ENCODE data around the gene BLM.

The BLM gene

GRCh38 chr15:90801803-90802202 is 84.7 kb downstream of the BLM start:
- Histone ChIP-seq H3K27me3 (ENCODE audit: insufficient read depth, poor library complexity, severe bottlenecking) (no peaks in the 10 kb centered on the region), H3K4me1 (ENCODE audit: insufficient read depth, poor library complexity, severe bottlenecking) (no peaks in the 10 kb centered on the region), H3K4me3 (ENCODE audit: severe bottlenecking) (no peak overlapping the region), H3K36me3 (ENCODE audit: low read depth) (peaks cover 33% of the 10 kb centered on the region), H3K9me3 (ENCODE audit: severe bottlenecking) (no peaks in the 10 kb centered on the region), H3K27ac (ENCODE audit: poor library complexity, severe bottlenecking) (no peak overlapping the region)
- DNase-seq (ENCODE audit: low spot score) (peak; percentile 28), ATAC-seq (ENCODE audit: low read depth) (no peak)
- no peak for TF ChIP-seq CTCF (IDR thresholded peaks at IDR 0.05; ENCODE audit: poor library complexity, severe bottlenecking)

- H3K27ac ChIP-seq (ENCODE audit: poor library complexity, severe bottlenecking): no peak overlapping the region
- H3K27me3 ChIP-seq (ENCODE audit: insufficient read depth, poor library complexity, severe bottlenecking): no peaks in the 10 kb centered on the region
- no peaks in the 10 kb centered on the region for H3K9me3 ChIP-seq (ENCODE audit: severe bottlenecking)
- H3K4me1 ChIP-seq (ENCODE audit: insufficient read depth, poor library complexity, severe bottlenecking): no peaks in the 10 kb centered on the region
- DNase-seq (ENCODE audit: low spot score): peak; percentile 14
- TF ChIP-seq CTCF (IDR thresholded peaks at IDR 0.05; ENCODE audit: poor library complexity, severe bottlenecking): no peak
- H3K36me3 ChIP-seq (ENCODE audit: low read depth): peaks cover 65% of the 10 kb centered on the region
- ATAC-seq (ENCODE audit: low read depth): no peak
- H3K4me3 ChIP-seq (ENCODE audit: severe bottlenecking): no peak overlapping the region
Observed at GRCh38 chr15:90807074-90807785, 90.1 kb downstream of the BLM start.

DNA sequence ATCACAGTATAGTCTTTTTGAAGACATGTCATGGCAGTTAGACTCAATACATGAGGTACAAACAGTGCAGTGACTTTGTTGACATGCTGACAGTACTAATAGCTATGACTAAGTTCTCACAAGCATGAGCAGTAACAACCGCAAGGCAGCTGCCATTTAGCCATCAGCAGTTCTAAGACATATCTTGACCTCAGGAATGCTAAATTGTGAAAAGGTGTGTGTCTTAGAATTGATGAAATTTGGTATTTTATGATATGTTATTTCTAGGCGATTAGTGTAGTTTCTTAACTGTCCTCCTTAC is 90.6 kb downstream of the BLM start:
- Histone ChIP-seq H3K4me1 (ENCODE audit: insufficient read depth, poor library complexity, severe bottlenecking) (no peaks in the 10 kb centered on the region), H3K36me3 (ENCODE audit: low read depth) (peaks cover 70% of the 10 kb centered on the region), H3K27ac (ENCODE audit: poor library complexity, severe bottlenecking) (no peak overlapping the region), H3K4me3 (ENCODE audit: severe bottlenecking) (no peak overlapping the region), H3K27me3 (ENCODE audit: insufficient read depth, poor library complexity, severe bottlenecking) (no peaks in the 10 kb centered on the region), H3K9me3 (ENCODE audit: severe bottlenecking) (no peaks in the 10 kb centered on the region)
- peak; percentile 2 for DNase-seq (ENCODE audit: low spot score)
- TF ChIP-seq CTCF (IDR thresholded peaks at IDR 0.05; ENCODE audit: poor library complexity, severe bottlenecking): no peak
- ATAC-seq (ENCODE audit: low read depth): no peak

GRCh38 chr15:90808517-90809235 is 91.5 kb downstream of the BLM start:
- H3K36me3 ChIP-seq (ENCODE audit: low read depth): peaks cover 68% of the 10 kb centered on the region
- no peak for TF ChIP-seq CTCF (IDR thresholded peaks at IDR 0.05; ENCODE audit: poor library complexity, severe bottlenecking)
- DNase-seq (ENCODE audit: low spot score) (peak; percentile 32), ATAC-seq (ENCODE audit: low read depth) (peak; percentile 17; the same call in 1 of the 3 replicates)
- H3K4me1 ChIP-seq (ENCODE audit: insufficient read depth, poor library complexity, severe bottlenecking): no peaks in the 10 kb centered on the region
- no peak overlapping the region for H3K27ac ChIP-seq (ENCODE audit: poor library complexity, severe bottlenecking)
- H3K27me3 ChIP-seq (ENCODE audit: insufficient read depth, poor library complexity, severe bottlenecking): no peaks in the 10 kb centered on the region
- no peaks in the 10 kb centered on the region for H3K9me3 ChIP-seq (ENCODE audit: severe bottlenecking)
- H3K4me3 ChIP-seq (ENCODE audit: severe bottlenecking): no peak overlapping the region

- Histone ChIP-seq H3K27ac (ENCODE audit: poor library complexity, severe bottlenecking) (no peak overlapping the region), H3K4me3 (ENCODE audit: severe bottlenecking) (no peak overlapping the region), H3K27me3 (ENCODE audit: insufficient read depth, poor library complexity, severe bottlenecking) (no peaks in the 10 kb centered on the region), H3K36me3 (ENCODE audit: low read depth) (peaks cover 60% of the 10 kb centered on the region), H3K4me1 (ENCODE audit: insufficient read depth, poor library complexity, severe bottlenecking) (no peaks in the 10 kb centered on the region), H3K9me3 (ENCODE audit: severe bottlenecking) (no peaks in the 10 kb centered on the region)
- no peak for TF ChIP-seq CTCF (IDR thresholded peaks at IDR 0.05; ENCODE audit: poor library complexity, severe bottlenecking)
- no peak for ATAC-seq (ENCODE audit: low read depth)
- DNase-seq (ENCODE audit: low spot score): no peak
Observed at GRCh38 chr15:90809536-90809935, 92.4 kb downstream of the BLM start.
